Keratinocyte (primary cell): ENCODE data around the gene SMC1B. TPM values are rescaled to one million over a fixed set of nuclear protein-coding genes. Genes with fewer than 3 reads are reported as not detected.

Experiments
- DNase-seq: peaks from one replicate; pipeline ENCODE4 v3.0.0-alpha.2; 2011; ENCODE audit warnings: low read depth, missing footprints, low spot score
- FAIRE-seq: peaks from 2 replicates; lab custom pipeline; 2011; peaks lifted over from hg19 to GRCh38; lab: Jason Lieb, UNC
- H2AFZ ChIP-seq: 2 replicates; pipeline ENCODE4 v1.6.0; 2012; ENCODE audit warnings: low read length, control low read depth, inconsistent platforms; ENCODE audit not compliant: control insufficient read depth
- H3K27ac ChIP-seq: 2 replicates; pipeline ENCODE4 v1.5.1; 2011; ENCODE audit warnings: low read length; ENCODE audit not compliant: control insufficient read depth, insufficient read depth
- H3K27me3 ChIP-seq: 3 replicates; pipeline ENCODE4 v1.6.0; 2011; ENCODE audit warnings: low read length; ENCODE audit not compliant: control insufficient read depth, insufficient read depth; ENCODE audit errors: extremely low read depth
- H3K36me3 ChIP-seq, 2 experiments: 2 replicates in 1 of 2; 3 replicates in 1 of 2; pipeline ENCODE4 v1.5.1; 2011; ENCODE audit warnings: low read length in 2 of 2, mild to moderate bottlenecking in 1 of 2; ENCODE audit not compliant: control insufficient read depth in 2 of 2, insufficient read depth in 2 of 2; ENCODE audit errors: extremely low read depth in 1 of 2
- H3K4me1 ChIP-seq: 3 replicates; pipeline ENCODE4 v1.5.1; 2011; ENCODE audit warnings: low read length; ENCODE audit not compliant: control insufficient read depth, insufficient read depth; ENCODE audit errors: extremely low read depth
- H3K4me2 ChIP-seq: 3 replicates; pipeline ENCODE4 v1.6.0; 2011; ENCODE audit warnings: low read depth, low read length; ENCODE audit not compliant: control insufficient read depth, insufficient read depth; ENCODE audit errors: extremely low read depth
- H3K4me3 ChIP-seq, 3 experiments: fragments of 200-600 bp in 1 of 3; sonication (generic) in 1 of 3; 2 replicates in 2 of 3; 3 replicates in 1 of 3; pipeline ENCODE4 v1.5.1; 2011 to 2016; ENCODE audit warnings: low read length in 3 of 3, mild to moderate bottlenecking in 3 of 3, control low read depth in 2 of 3, inconsistent platforms in 1 of 3, low read depth in 1 of 3, mixed read lengths in 1 of 3, mixed run types in 1 of 3, moderate library complexity in 1 of 3; ENCODE audit not compliant: control insufficient read depth in 2 of 3, insufficient read depth in 2 of 3; ENCODE audit errors: extremely low read depth in 1 of 3
- H3K79me2 ChIP-seq: 2 replicates; pipeline ENCODE4 v1.6.0; 2012; ENCODE audit warnings: low read length; ENCODE audit not compliant: control insufficient read depth, insufficient read depth
- H3K9ac ChIP-seq: 3 replicates; pipeline ENCODE4 v1.6.0; 2011; ENCODE audit warnings: low read length; ENCODE audit not compliant: control insufficient read depth, insufficient read depth; ENCODE audit errors: extremely low read depth
- H3K9me1 ChIP-seq: 3 replicates; pipeline ENCODE4 v1.6.0; 2011; ENCODE audit warnings: low read length; ENCODE audit not compliant: control insufficient read depth, insufficient read depth; ENCODE audit errors: extremely low read depth
- H3K9me3 ChIP-seq: 2 replicates; pipeline ENCODE4 v1.5.1; 2012; ENCODE audit warnings: low read depth, low read length; ENCODE audit not compliant: control insufficient read depth
- H4K20me1 ChIP-seq: 3 replicates; pipeline ENCODE4 v1.6.0; 2011; ENCODE audit warnings: low read length; ENCODE audit not compliant: control insufficient read depth, insufficient read depth; ENCODE audit errors: extremely low read depth
- CTCF ChIP-seq, 3 experiments: IDR thresholded peaks in 1 of 3; conservative IDR thresholded peaks in 1 of 3; optimal IDR thresholded peaks in 1 of 3; 2 replicates in 2 of 3; 3 replicates in 1 of 3; pipeline versions ENCODE3 to v1.5.1; 2011; ENCODE audit warnings: low read length in 3 of 3, mild to moderate bottlenecking in 3 of 3, moderate library complexity in 2 of 3, control low read depth in 1 of 3, inconsistent platforms in 1 of 3; ENCODE audit not compliant: insufficient read depth in 2 of 3; ENCODE audit errors: extremely low read depth in 1 of 3
- EZH2 ChIP-seq: IDR thresholded peaks from one replicate; pipeline ENCODE4 v1.6.1; 2012; ENCODE audit warnings: inconsistent platforms, mild to moderate bottlenecking, low read length, moderate library complexity
- dilution Hi-C: fragments of 300-500 bp; cut with MboI; formaldehyde crosslinking; loops from one replicate; pipeline ENCODE4 v1.7.0; 2020; ENCODE audit warnings: low sequenced_read_pairs; ENCODE audit not compliant: extremely low pct_ligation_motif_present
- polyA plus RNA-seq, 5 experiments: library from polyadenylated mRNA; depleted of rRNA in 3 of 5; stranded (reverse) in 3 of 5; stranded (forward) in 1 of 5; unstranded in 1 of 5; fragments of >200 nt; gene quantifications; 1 replicate in 1 of 5; 2 replicates in 3 of 5; 3 replicates in 1 of 5; pipeline versions ENCODE4 v1.2.1 to v1.2.3, GENCODE V29; 2011 to 2012; ENCODE audit warnings: missing spikeins in 2 of 5, low read depth in 1 of 5, low replicate concordance in 1 of 5

The SMC1B gene
- polyA plus RNA-seq, 1 donor (not counting 4 experiments of a cell fraction or from before 2014, with no cell fraction given): not detected

GRCh38 chr22:45424241-45424731, 10.9 kb upstream of the SMC1B start:
- H3K27ac ChIP-seq: no peak overlapping the region
- H3K27me3 ChIP-seq: peaks cover 3% of the 10 kb centered on the region
- H3K4me1 ChIP-seq: no peaks in the 10 kb centered on the region
- no peaks in the 10 kb centered on the region for H3K36me3 ChIP-seq
- H2AFZ ChIP-seq: no peak overlapping the region
- H4K20me1 ChIP-seq: no peaks in the 10 kb centered on the region
- H3K9me1 ChIP-seq: no peaks in the 10 kb centered on the region
- no peak overlapping the region for H3K4me3 ChIP-seq
- DNase-seq (no peak), FAIRE-seq (no peak)
- dilution Hi-C loops: no loop called here
- H3K9me3 ChIP-seq: no peaks in the 10 kb centered on the region
- TF ChIP-seq CTCF (optimal IDR thresholded peaks at IDR 0.05 in 1 of 3, IDR thresholded peaks at IDR 0.05 in 1 of 3, conservative IDR thresholded peaks at IDR 0.05 in 1 of 3; ENCODE audit: extremely low read depth in 1 of 3, insufficient read depth in 2 of 3, low read length in 3 of 3) (no peak), EZH2 (no peak)
- H3K9ac ChIP-seq: no peak overlapping the region
- no peaks in the 10 kb centered on the region for H3K79me2 ChIP-seq
- no peak overlapping the region for H3K4me2 ChIP-seq

GRCh38 chr22:45423524-45423923, 10.1 kb upstream of the SMC1B start:
- no peaks in the 10 kb centered on the region for H3K36me3 ChIP-seq
- no peak overlapping the region for H3K4me3 ChIP-seq
- H3K4me2 ChIP-seq: no peak overlapping the region
- no peak for FAIRE-seq
- H3K4me1 ChIP-seq: no peaks in the 10 kb centered on the region
- DNase-seq: no peak
- dilution Hi-C loops: no loop called here
- H3K79me2 ChIP-seq: no peaks in the 10 kb centered on the region
- TF ChIP-seq EZH2 (no peak), CTCF (optimal IDR thresholded peaks at IDR 0.05 in 1 of 3, IDR thresholded peaks at IDR 0.05 in 1 of 3, conservative IDR thresholded peaks at IDR 0.05 in 1 of 3; ENCODE audit: extremely low read depth in 1 of 3, insufficient read depth in 2 of 3, low read length in 3 of 3) (no peak)
- H3K9me1 ChIP-seq: no peaks in the 10 kb centered on the region
- no peak overlapping the region for H3K27ac ChIP-seq
- no peaks in the 10 kb centered on the region for H3K9me3 ChIP-seq
- no peaks in the 10 kb centered on the region for H3K27me3 ChIP-seq
- no peaks in the 10 kb centered on the region for H4K20me1 ChIP-seq
- H3K9ac ChIP-seq: no peak overlapping the region
- H2AFZ ChIP-seq: no peak overlapping the region
